HG03439 (cell line): ENCODE results near the gene TMEM117.

Source experiments
- ATAC-seq: cut with Tn5 transposase; IDR thresholded peaks from one replicate; pipeline ENCODE4 v1.9.1; 2021; ENCODE audit warnings: mild to moderate bottlenecking, moderate library complexity; ENCODE audit not compliant: unreplicated experiment

Gene TMEM117

GRCh38 chr12:43882578-43883178 is 46.8 kb downstream of the TMEM117 start:
- ATAC-seq: peak; percentile 86

- no peak for ATAC-seq
Observed at GRCh38 chr12:43883311-43883710, 47.4 kb downstream of the TMEM117 start.

GRCh38 chr12:43883748-43884147 is 47.9 kb downstream of the TMEM117 start:
- no peak for ATAC-seq

GRCh38 chr12:43884683-43885410 is 49.0 kb downstream of the TMEM117 start:
- no peak for ATAC-seq

- ATAC-seq: no peak
Observed at GRCh38 chr12:43887397-43887796, 51.5 kb downstream of the TMEM117 start.

- ATAC-seq: no peak
Observed at GRCh38 chr12:43891856-43892574, 56.1 kb downstream of the TMEM117 start.

- no peak for ATAC-seq
Observed at GRCh38 chr12:43893670-43894069, 57.8 kb downstream of the TMEM117 start.

GRCh38 chr12:43895580-43896206 is 59.8 kb downstream of the TMEM117 start:
- ATAC-seq: no peak

- no peak for ATAC-seq
Observed at GRCh38 chr12:43896496-43896895, 60.6 kb downstream of the TMEM117 start.

- ATAC-seq: no peak
Observed at GRCh38 chr12:43898474-43898873, 62.6 kb downstream of the TMEM117 start.

- ATAC-seq: no peak
Observed at GRCh38 chr12:43899574-43899973, 63.7 kb downstream of the TMEM117 start.

GRCh38 chr12:43903686-43904085 is 67.8 kb downstream of the TMEM117 start:
- no peak for ATAC-seq

GRCh38 chr12:43912859-43913258 is 77.0 kb downstream of the TMEM117 start:
- ATAC-seq: no peak

- no peak for ATAC-seq
Observed at GRCh38 chr12:43914391-43914790, 78.5 kb downstream of the TMEM117 start.

- ATAC-seq: no peak
Observed at GRCh38 chr12:43914923-43915468, 79.1 kb downstream of the TMEM117 start.

- no peak for ATAC-seq
Observed at GRCh38 chr12:43917896-43918295, 82.0 kb downstream of the TMEM117 start.

- ATAC-seq: no peak
Observed at GRCh38 chr12:43921666-43922337, 85.9 kb downstream of the TMEM117 start.

GRCh38 chr12:43930032-43930431 is 94.2 kb downstream of the TMEM117 start:
- ATAC-seq: no peak

- ATAC-seq: no peak
Observed at GRCh38 chr12:43931187-43931586, 95.3 kb downstream of the TMEM117 start.

- no peak for ATAC-seq
Observed at GRCh38 chr12:43935581-43935980, 99.7 kb downstream of the TMEM117 start.

- ATAC-seq: no peak
Observed at GRCh38 chr12:43937947-43938346, 102.1 kb downstream of the TMEM117 start.
